Measurements from ENCODE around the gene TEDC2. TPM values are rescaled to one million over a fixed set of nuclear protein-coding genes. Genes with fewer than 3 reads are reported as not detected.

The TEDC2 gene
- total and polyA plus RNA-seq, 9 of the 15 experiments (the other 6 are each of a cell fraction or from before 2014, with no cell fraction given): 0.75 to 57.0 (median 17.6) TPM

GRCh38 chr16:2429034-2429770, 30.7 kb upstream of the TEDC2 start, which contains the start of gene CCNF:
TSS of gene CCNF (plus strand) at chr16:2429447. CDS start at chr16:2429482, 35 bp downstream.
- FAIRE-seq (peak; percentile 85), ATAC-seq (peak; percentile 93), DNase-seq (ENCODE audit: extremely low read depth in 1 of 4, low spot score in 3 of 4) (peak; percentile 98 to 100 (median 98))
- Histone ChIP-seq H4K20me1 (replicated peaks; ENCODE audit: control insufficient read depth, insufficient read depth, low read length) (no peaks in the 10 kb centered on the region; the same call in none of the 2 replicates), H3K9ac (ENCODE audit: insufficient read depth in 1 of 2, low read depth in 2 of 2, low read length in 2 of 2) (peak within 1 kb of the TSS; percentile 99), H3K27me3 (ENCODE audit: control insufficient read depth in 2 of 2, insufficient read depth in 2 of 2, low read length in 2 of 2) (no peaks in the 10 kb centered on the region), H2AFZ (ENCODE audit: low read depth, low read length) (peak within 1 kb of the TSS; percentile 96), H3K36me3 (ENCODE audit: control insufficient read depth, insufficient read depth, low read length) (peaks cover 41% of the 10 kb centered on the region), H3K9me3 (replicated peaks; ENCODE audit: control insufficient read depth, insufficient read depth, low read depth, low read length) (no peaks in the 10 kb centered on the region), H3K79me2 (ENCODE audit: control insufficient read depth, insufficient read depth, low read length) (peaks cover 44% of the 10 kb centered on the region), H3K4me3 (peak within 1 kb of the TSS; percentile 93), H3K4me1 (replicated peaks in 1 of 2; ENCODE audit: control insufficient read depth in 2 of 2, insufficient read depth in 2 of 2, low read length in 2 of 2) (peaks cover 21 to 34% of the 10 kb centered on the region in 2 experiments; a peak in 4 of 5 replicates), H3K9me1 (ENCODE audit: control insufficient read depth, insufficient read depth, low read length) (no peaks in the 10 kb centered on the region), H3K4me2 (ENCODE audit: insufficient read depth, low read length) (peak within 1 kb of the TSS; percentile 94), H3K27ac (ENCODE audit: extremely low read depth, low read depth, low read length) (peak within 1 kb of the TSS; percentile 98)
- intact Hi-C loops (cut with micrococcal nuclease) (loop anchor here (2.0 kb wide), 2 partner anchors 72 to 132 kb away; no protein-coding TSS in a partner anchor), in situ Hi-C loops (cut with MboI) (no loop called here)
- ChIA-PET POLR2A (interaction anchor here (0.9 to 2.8 kb wide), 9 partner anchors 11 to 274 kb away, joined by 3 to 17 read pairs (median 4); partner anchors contain the start of genes AMDHD2 and TRAF7), CTCF (ENCODE audit: low intra/inter-chr PET ratio) (interaction anchor here (0.6 to 3.8 kb wide), 4 partner anchors 11 to 446 kb away, joined by 3 to 17 read pairs (median 8); partner anchors contain the start of gene ABCA3)
- WGBS (ENCODE audit: insufficient coverage, low coverage, missing lambda C conversion rate): 2% methylated on average over 52 of the region's 103 CpGs
- no TSS peak for BruUV-seq (replicated peaks)
- TF ChIP-seq CHD2 (IDR thresholded peaks at IDR 0.05; ENCODE audit: low read depth, low read length): peak; percentile 73
- peak in 1 of 2 experiments; percentile 87 for TF ChIP-seq E2F6 (IDR thresholded peaks at IDR 0.05; ENCODE audit: borderline replicate concordance in 1 of 2, extremely low read depth in 1 of 2, insufficient read depth in 1 of 2, insufficient read length in 1 of 2, low read depth in 1 of 2, low read length in 1 of 2, poor library complexity in 1 of 2, severe bottlenecking in 1 of 2)
- TF ChIP-seq NRF1 (conservative IDR thresholded peaks at IDR 0.05 in 1 of 2, IDR thresholded peaks at IDR 0.05 in 1 of 2): peak; percentile 85 to 88
- peak; percentile 64; the same call in 1 of the 2 replicates for TF ChIP-seq GATAD2B (IDR thresholded peaks at IDR 0.05; ENCODE audit: borderline replicate concordance)
- TF ChIP-seq TRIM28 (IDR thresholded peaks at IDR 0.05): no peak
- no peak for TF ChIP-seq ZNF75A (CRISPR knock-in tag; IDR thresholded peaks at IDR 0.05)
- no peak for TF ChIP-seq TEAD4 (IDR thresholded peaks at IDR 0.05; ENCODE audit: low read length)
- TF ChIP-seq TEAD4 (CRISPR knock-in tag; IDR thresholded peaks at IDR 0.05; ENCODE audit: borderline replicate concordance): no peak
- TF ChIP-seq ELF1 (tag; IDR thresholded peaks at IDR 0.05): peak; percentile 24; the same call in 1 of the 2 replicates
- peak; percentile 86 for TF ChIP-seq CTBP1 (IDR thresholded peaks at IDR 0.05; ENCODE audit: borderline replicate concordance)
- 0 out of 2 replicates have a peak, but pooled peaks have one; percentile 51 for TF ChIP-seq ZBTB17 (CRISPR knock-in tag; IDR thresholded peaks at IDR 0.05)
- peak; percentile 6 for TF ChIP-seq POLR2B (IDR thresholded peaks at IDR 0.05; ENCODE audit: low read depth, partially characterized antibody)
- 0 out of 2 replicates have a peak, but pooled peaks have one; percentile 14 for TF ChIP-seq ZNF277 (CRISPR knock-in tag; IDR thresholded peaks at IDR 0.05; ENCODE audit: borderline replicate concordance)
- TF ChIP-seq ATF6 (CRISPR knock-in tag; IDR thresholded peaks at IDR 0.05): 0 out of 2 replicates have a peak, but pooled peaks have one; percentile 3
- peak; percentile 100 for TF ChIP-seq FOXM1 (IDR thresholded peaks at IDR 0.05; ENCODE audit: low read depth)
- TF ChIP-seq FOXM1 (CRISPR knock-in tag; IDR thresholded peaks at IDR 0.05; ENCODE audit: low read depth): peak; percentile 100

Data from K562 (cell line).